H9 (cell line): Measurements from ENCODE around the gene THBS4. TPM values are rescaled to one million over a fixed set of nuclear protein-coding genes. Genes with fewer than 3 reads are reported as not detected.

ENCODE experiments used
- DNase-seq: peaks from one replicate; pipeline ENCODE4 v3.0.0-alpha.2; 2017
- H2AFZ ChIP-seq: one replicate; pipeline ENCODE4 v1.6.1; 2013; ENCODE audit warnings: mild to moderate bottlenecking, low read length, control low read depth, moderate library complexity
- H2AK5ac ChIP-seq: 2 replicates; pipeline ENCODE4 v1.6.1; 2013; ENCODE audit warnings: low read length, control low read depth, mixed read lengths; ENCODE audit not compliant: insufficient read length
- H2BK120ac ChIP-seq: one replicate; pipeline ENCODE4 v1.6.1; 2013; ENCODE audit warnings: low read depth, mild to moderate bottlenecking, low read length, control low read depth, inconsistent platforms; ENCODE audit not compliant: poor library complexity, severe bottlenecking
- H2BK12ac ChIP-seq: 2 replicates; pipeline ENCODE4 v1.6.1; 2013; ENCODE audit warnings: low read length, control low read depth, mixed read lengths, low read depth; ENCODE audit not compliant: insufficient read length
- H2BK15ac ChIP-seq: 2 replicates; pipeline ENCODE4 v1.6.1; 2013; ENCODE audit warnings: low read depth, low read length, control low read depth
- H2BK20ac ChIP-seq: one replicate; pipeline ENCODE4 v1.6.1; 2013; ENCODE audit warnings: low read depth, mild to moderate bottlenecking, low read length, control low read depth, inconsistent platforms; ENCODE audit not compliant: poor library complexity, severe bottlenecking
- H2BK5ac ChIP-seq: 2 replicates; pipeline ENCODE4 v1.6.1; 2013; ENCODE audit warnings: low read length, control low read depth, mixed read lengths; ENCODE audit not compliant: insufficient read length
- H3K14ac ChIP-seq: 2 replicates; pipeline ENCODE4 v1.6.1; 2013; ENCODE audit warnings: low read length, control low read depth; ENCODE audit not compliant: insufficient read depth
- H3K18ac ChIP-seq: 2 replicates; pipeline ENCODE4 v1.6.1; 2013; ENCODE audit warnings: low read depth, mild to moderate bottlenecking, mixed read lengths, low read length, control low read depth; ENCODE audit not compliant: insufficient read length
- H3K23ac ChIP-seq: 2 replicates; pipeline ENCODE4 v1.6.1; 2013; ENCODE audit warnings: low read length, control low read depth, mixed read lengths, low read depth; ENCODE audit not compliant: insufficient read length
- H3K23me2 ChIP-seq: 2 replicates; pipeline ENCODE4 v1.6.1; 2013; ENCODE audit warnings: low read depth, mild to moderate bottlenecking, mixed read lengths, low read length, control low read depth; ENCODE audit not compliant: insufficient read length, poor library complexity, severe bottlenecking
- H3K27ac ChIP-seq: 2 replicates; pipeline ENCODE4 v1.5.1; 2013; ENCODE audit warnings: low read length, control low read depth, mixed read lengths, low read depth; ENCODE audit not compliant: insufficient read length
- H3K27me3 ChIP-seq: 2 replicates; pipeline ENCODE4 v1.6.1; 2013; ENCODE audit warnings: low read length, control low read depth, inconsistent platforms; ENCODE audit not compliant: insufficient read depth
- H3K4ac ChIP-seq: 2 replicates; pipeline ENCODE4 v1.6.1; 2013; ENCODE audit warnings: low read depth, mild to moderate bottlenecking, control low read depth, inconsistent platforms, low read length, moderate library complexity
- H3K4me1 ChIP-seq: 2 replicates; pipeline ENCODE4 v1.6.1; 2013; ENCODE audit warnings: low read length, control low read depth, inconsistent platforms; ENCODE audit not compliant: insufficient read depth
- H3K4me2 ChIP-seq: 2 replicates; pipeline ENCODE4 v1.6.1; 2013; ENCODE audit warnings: low read length, control low read depth, mixed read lengths; ENCODE audit not compliant: insufficient read length, insufficient read depth
- H3K56ac ChIP-seq: 2 replicates; pipeline ENCODE4 v1.6.1; 2013; ENCODE audit warnings: low read depth, mild to moderate bottlenecking, mixed read lengths, low read length, control low read depth; ENCODE audit not compliant: insufficient read length
- H3K79me1 ChIP-seq: 2 replicates; pipeline ENCODE4 v1.6.1; 2013; ENCODE audit warnings: low read depth, mild to moderate bottlenecking, moderate library complexity, low read length, control low read depth, inconsistent platforms; ENCODE audit not compliant: insufficient read depth, poor library complexity, severe bottlenecking
- H3K79me2 ChIP-seq: 2 replicates; pipeline ENCODE4 v1.6.1; 2013; ENCODE audit warnings: low read length, control low read depth, inconsistent platforms; ENCODE audit not compliant: insufficient read depth
- H3K9ac ChIP-seq: 2 replicates; pipeline ENCODE4 v1.6.1; 2013; ENCODE audit warnings: low read length, control low read depth, mixed read lengths; ENCODE audit not compliant: insufficient read length; ENCODE audit errors: extremely low read depth
- H3K9me3 ChIP-seq: one replicate; pipeline ENCODE4 v1.6.1; 2013; ENCODE audit warnings: low read depth, low read length, inconsistent platforms; ENCODE audit not compliant: control insufficient read depth
- H3T11ph ChIP-seq: one replicate; pipeline ENCODE4 v1.6.1; 2013; ENCODE audit warnings: mild to moderate bottlenecking, low read length, control low read depth, inconsistent platforms
- H4K20me1 ChIP-seq: one replicate; pipeline ENCODE4 v1.6.1; 2013; ENCODE audit not compliant: control insufficient read depth, insufficient read length, insufficient read depth
- H4K5ac ChIP-seq: 2 replicates; pipeline ENCODE4 v1.6.1; 2013; ENCODE audit warnings: low read depth, mild to moderate bottlenecking, mixed read lengths, low read length, control low read depth; ENCODE audit not compliant: insufficient read length
- H4K8ac ChIP-seq: replicated peaks from 2 replicates; pipeline ENCODE4 v1.6.1; 2013; ENCODE audit warnings: low read length, control low read depth, mixed read lengths, low read depth; ENCODE audit not compliant: insufficient read length
- H4K91ac ChIP-seq: 2 replicates; pipeline ENCODE4 v1.6.1; 2013; ENCODE audit warnings: low read depth, mild to moderate bottlenecking, moderate library complexity, mixed read lengths, low read length, control low read depth; ENCODE audit not compliant: insufficient read length
- H3K27ac Mint-ChIP-seq, 3 experiments: 2 replicates in 2 of 3; 3 replicates in 1 of 3; pipeline ENCODE4 v1.8.0; 2020 to 2021; ENCODE audit warnings: mixed read lengths in 3 of 3, mild to moderate bottlenecking in 1 of 3, moderate library complexity in 1 of 3
- H3K27me3 Mint-ChIP-seq: 2 replicates; pipeline ENCODE4 v1.8.0; 2021; ENCODE audit warnings: low read depth, mild to moderate bottlenecking, moderate library complexity, mixed read lengths
- H3K36me3 Mint-ChIP-seq, 3 experiments: 2 replicates in 2 of 3; 3 replicates in 1 of 3; pipeline ENCODE4 v1.8.0; 2020 to 2021; ENCODE audit warnings: low read depth in 3 of 3, mixed read lengths in 3 of 3; ENCODE audit not compliant: insufficient read depth in 1 of 3
- H3K4me1 Mint-ChIP-seq, 2 experiments: 2 replicates each; pipeline ENCODE4 v1.8.0; 2020; ENCODE audit warnings: mixed read lengths in 2 of 2
- H3K4me3 Mint-ChIP-seq, 2 experiments: 2 replicates in 1 of 2; 3 replicates in 1 of 2; pipeline ENCODE4 v1.8.0; 2020 to 2021; ENCODE audit warnings: mild to moderate bottlenecking in 2 of 2, mixed read lengths in 2 of 2, moderate library complexity in 1 of 2
- H3K9me3 Mint-ChIP-seq, 2 experiments: 2 replicates in 1 of 2; 3 replicates in 1 of 2; pipeline ENCODE4 v1.8.0; 2020; ENCODE audit warnings: mild to moderate bottlenecking in 2 of 2, mixed read lengths in 2 of 2, moderate library complexity in 1 of 2
- total RNA-seq: library from RNA; stranded (reverse); gene quantifications from 2 replicates; pipeline ENCODE4 v1.2.1, GENCODE V29; 2021
- TF ChIP-seq, protein P1 (sequence below): fragments of 200-600 bp; sonication (generic); conservative IDR thresholded peaks from 3 replicates; pipeline ENCODE4 v1.8.0; 2021; ENCODE audit warnings: antibody characterized with exemption, mild to moderate bottlenecking

The THBS4 gene
- total RNA-seq, 1 experiment from 2014 or later: 19.0 TPM

DNA sequence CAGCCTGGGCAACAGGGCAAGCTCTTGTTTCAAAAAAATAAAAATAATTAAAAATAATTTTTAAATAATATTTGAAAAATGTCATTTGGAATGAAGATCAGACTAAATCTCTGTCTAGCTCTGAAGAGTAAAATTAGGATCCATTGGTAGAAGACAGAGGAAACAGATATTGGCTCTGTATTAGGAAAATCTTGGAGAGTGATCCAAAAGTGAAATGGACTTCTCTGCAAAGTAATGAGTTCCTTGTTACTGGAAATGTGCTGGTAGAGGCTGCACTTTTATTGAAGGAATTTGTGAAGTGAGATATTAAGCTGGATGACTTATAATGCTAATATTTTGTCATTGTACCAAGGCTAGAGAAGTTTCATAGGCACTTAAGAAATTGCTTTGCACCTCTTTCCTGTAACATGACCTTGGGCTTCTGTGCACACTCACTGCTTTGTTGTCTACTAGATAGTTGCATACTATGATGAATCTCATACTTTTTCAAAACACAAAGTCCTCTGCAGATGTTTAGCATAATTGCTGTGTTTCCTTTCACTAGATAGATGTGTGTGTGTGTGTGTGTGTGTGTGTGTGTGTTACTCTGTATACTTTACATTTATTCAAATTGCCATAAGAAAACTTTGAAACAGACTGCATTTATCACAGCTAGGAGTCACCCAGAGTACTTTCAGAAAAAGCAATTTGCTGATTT, 13.1 kb downstream of the THBS4 start:
- H3K9ac ChIP-seq: no peak overlapping the region
- H3K4me1 ChIP-seq: no peaks in the 10 kb centered on the region
- H4K8ac ChIP-seq: no peak overlapping the region
- Mint-ChIP-seq H3K4me3 (no peak overlapping the region), H3K27ac (no peak overlapping the region), H3K4me1 (no peaks in the 10 kb centered on the region), H3K27me3 (no peaks in the 10 kb centered on the region; the same call in 1 of the 2 replicates), H3K36me3 (no peaks in the 10 kb centered on the region), H3K9me3 (no peaks in the 10 kb centered on the region)
- no peaks in the 10 kb centered on the region for H4K20me1 ChIP-seq
- H4K91ac ChIP-seq: no peak overlapping the region
- H2BK15ac ChIP-seq: no peak overlapping the region
- no peak overlapping the region for H2AFZ ChIP-seq
- no peak overlapping the region for H3K14ac ChIP-seq
- no peaks in the 10 kb centered on the region for H3K23me2 ChIP-seq
- H2BK120ac ChIP-seq: no peak overlapping the region
- no peak overlapping the region for H2BK5ac ChIP-seq
- no peak overlapping the region for H2BK12ac ChIP-seq
- no peak overlapping the region for H3K27ac ChIP-seq
- no peak overlapping the region for H2BK20ac ChIP-seq
- no peaks in the 10 kb centered on the region for H3K27me3 ChIP-seq
- no peaks in the 10 kb centered on the region for H3K79me2 ChIP-seq
- no peak overlapping the region for H3K18ac ChIP-seq
- no peak overlapping the region for H3K23ac ChIP-seq
- H3K79me1 ChIP-seq: no peaks in the 10 kb centered on the region
- H3K56ac ChIP-seq: no peak overlapping the region
- H3K9me3 ChIP-seq: no peaks in the 10 kb centered on the region
- H2AK5ac ChIP-seq: no peak overlapping the region
- no peak overlapping the region for H3T11ph ChIP-seq
- H3K4me2 ChIP-seq: no peak overlapping the region
- DNase-seq: no peak
- no peak overlapping the region for H3K4ac ChIP-seq
- TF ChIP-seq, protein P1, sequence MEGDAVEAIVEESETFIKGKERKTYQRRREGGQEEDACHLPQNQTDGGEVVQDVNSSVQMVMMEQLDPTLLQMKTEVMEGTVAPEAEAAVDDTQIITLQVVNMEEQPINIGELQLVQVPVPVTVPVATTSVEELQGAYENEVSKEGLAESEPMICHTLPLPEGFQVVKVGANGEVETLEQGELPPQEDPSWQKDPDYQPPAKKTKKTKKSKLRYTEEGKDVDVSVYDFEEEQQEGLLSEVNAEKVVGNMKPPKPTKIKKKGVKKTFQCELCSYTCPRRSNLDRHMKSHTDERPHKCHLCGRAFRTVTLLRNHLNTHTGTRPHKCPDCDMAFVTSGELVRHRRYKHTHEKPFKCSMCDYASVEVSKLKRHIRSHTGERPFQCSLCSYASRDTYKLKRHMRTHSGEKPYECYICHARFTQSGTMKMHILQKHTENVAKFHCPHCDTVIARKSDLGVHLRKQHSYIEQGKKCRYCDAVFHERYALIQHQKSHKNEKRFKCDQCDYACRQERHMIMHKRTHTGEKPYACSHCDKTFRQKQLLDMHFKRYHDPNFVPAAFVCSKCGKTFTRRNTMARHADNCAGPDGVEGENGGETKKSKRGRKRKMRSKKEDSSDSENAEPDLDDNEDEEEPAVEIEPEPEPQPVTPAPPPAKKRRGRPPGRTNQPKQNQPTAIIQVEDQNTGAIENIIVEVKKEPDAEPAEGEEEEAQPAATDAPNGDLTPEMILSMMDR: no peak
- H4K5ac ChIP-seq: no peak overlapping the region
